Lower leg skin (tissue), 4 donors: Measurements from ENCODE around the gene REST. TPM values are rescaled to one million over a fixed set of nuclear protein-coding genes. Genes with fewer than 3 reads are reported as not detected.

Experiments used
- DNase-seq, 2 donors: peaks; one replicate each; pipeline ENCODE4 v3.0.0-alpha.2; 2019; ENCODE audit warnings: low spot score in 2 of 2
- H3K4me3 ChIP-seq: fragments of 200-600 bp; sonication (generic); 2 replicates; pipeline ENCODE4 v1.5.1; 2017; ENCODE audit warnings: mild to moderate bottlenecking, low read depth; ENCODE audit not compliant: poor library complexity, severe bottlenecking
- CTCF ChIP-seq, 3 donors: fragments of 450-650 bp; IDR thresholded peaks; one replicate each; pipeline ENCODE4 v1.5.1; 2016; ENCODE audit warnings: antibody characterized with exemption in 3 of 3, mild to moderate bottlenecking in 3 of 3, moderate library complexity in 2 of 3
- POLR2A ChIP-seq, 2 donors: fragments of 450-650 bp; IDR thresholded peaks; one replicate each; pipeline ENCODE4 v1.6.1; 2016 to 2017; ENCODE audit warnings: antibody characterized with exemption in 2 of 2, mild to moderate bottlenecking in 1 of 2, moderate library complexity in 1 of 2
- WGBS, 2 donors: methylation state at CpG; one replicate each; pipeline ENCODE4 v1.1.5; 2018; 5-methylcytosine and 5-hydroxymethylcytosine counted together
- intact Hi-C: fragments of 100-400 bp; cut with DNase I; formaldehyde crosslinking; loops from one replicate; pipeline ENCODE4 v1.15.0; 2023; ENCODE audit warnings: low total_unique reads
- total RNA-seq, 4 donors: library from RNA; depleted of rRNA; stranded (reverse); fragments of >200 nt; gene quantifications; one replicate each; pipeline ENCODE4 v1.1.0, GENCODE V29; 2016

The REST gene, protein sequence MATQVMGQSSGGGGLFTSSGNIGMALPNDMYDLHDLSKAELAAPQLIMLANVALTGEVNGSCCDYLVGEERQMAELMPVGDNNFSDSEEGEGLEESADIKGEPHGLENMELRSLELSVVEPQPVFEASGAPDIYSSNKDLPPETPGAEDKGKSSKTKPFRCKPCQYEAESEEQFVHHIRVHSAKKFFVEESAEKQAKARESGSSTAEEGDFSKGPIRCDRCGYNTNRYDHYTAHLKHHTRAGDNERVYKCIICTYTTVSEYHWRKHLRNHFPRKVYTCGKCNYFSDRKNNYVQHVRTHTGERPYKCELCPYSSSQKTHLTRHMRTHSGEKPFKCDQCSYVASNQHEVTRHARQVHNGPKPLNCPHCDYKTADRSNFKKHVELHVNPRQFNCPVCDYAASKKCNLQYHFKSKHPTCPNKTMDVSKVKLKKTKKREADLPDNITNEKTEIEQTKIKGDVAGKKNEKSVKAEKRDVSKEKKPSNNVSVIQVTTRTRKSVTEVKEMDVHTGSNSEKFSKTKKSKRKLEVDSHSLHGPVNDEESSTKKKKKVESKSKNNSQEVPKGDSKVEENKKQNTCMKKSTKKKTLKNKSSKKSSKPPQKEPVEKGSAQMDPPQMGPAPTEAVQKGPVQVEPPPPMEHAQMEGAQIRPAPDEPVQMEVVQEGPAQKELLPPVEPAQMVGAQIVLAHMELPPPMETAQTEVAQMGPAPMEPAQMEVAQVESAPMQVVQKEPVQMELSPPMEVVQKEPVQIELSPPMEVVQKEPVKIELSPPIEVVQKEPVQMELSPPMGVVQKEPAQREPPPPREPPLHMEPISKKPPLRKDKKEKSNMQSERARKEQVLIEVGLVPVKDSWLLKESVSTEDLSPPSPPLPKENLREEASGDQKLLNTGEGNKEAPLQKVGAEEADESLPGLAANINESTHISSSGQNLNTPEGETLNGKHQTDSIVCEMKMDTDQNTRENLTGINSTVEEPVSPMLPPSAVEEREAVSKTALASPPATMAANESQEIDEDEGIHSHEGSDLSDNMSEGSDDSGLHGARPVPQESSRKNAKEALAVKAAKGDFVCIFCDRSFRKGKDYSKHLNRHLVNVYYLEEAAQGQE
- 10 to 100 TPM; 29.2 to 48.2 (median 41.7) TPM for total RNA-seq

DNA sequence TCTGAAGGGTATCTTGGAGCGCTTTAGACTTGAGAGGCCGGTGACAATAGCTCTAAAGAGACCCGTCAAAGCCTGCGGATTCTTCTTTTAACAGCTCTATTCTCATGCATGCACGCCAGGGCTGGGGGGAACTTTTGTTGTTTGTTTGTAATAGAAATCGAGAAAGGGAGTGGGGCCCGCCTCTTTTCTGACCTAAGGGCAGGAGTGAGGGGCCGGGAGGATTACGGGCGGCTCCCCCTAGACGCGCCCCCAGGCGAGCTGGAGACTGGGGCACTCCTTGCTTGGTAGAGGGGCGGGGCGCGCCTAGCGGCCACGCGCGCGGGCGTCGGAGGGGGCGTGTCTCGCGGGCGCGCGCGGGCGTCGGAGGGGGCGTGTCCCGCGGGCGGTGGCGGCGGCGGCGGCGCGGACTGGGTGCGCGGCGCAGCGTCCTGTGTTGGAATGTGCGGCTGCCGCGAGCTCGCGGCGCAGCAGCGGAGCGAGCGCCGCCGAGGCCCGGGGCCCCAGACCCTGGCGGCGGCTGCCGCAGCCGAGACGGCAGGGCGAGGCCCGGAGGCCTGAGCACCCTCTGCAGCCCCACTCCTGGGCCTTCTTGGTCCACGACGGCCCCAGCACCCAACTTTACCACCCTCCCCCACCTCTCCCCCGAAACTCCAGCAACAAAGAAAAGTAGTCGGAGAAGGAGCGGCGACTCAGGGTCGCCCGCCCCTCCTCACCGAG lies at the start of gene REST:
REST (plus strand) TSS at position 412 of the 717 bp plus-strand sequence. CDS start 2,739 bp downstream, outside the sequence.
- 0 to 1% methylated on average over 51 to 72 of the region's 74 CpGs for WGBS, 2 donors
- DNase-seq, result peak; percentile 69 to 96
- H3K4me3 ChIP-seq, result peak within 1 kb of the TSS; percentile 89
- intact Hi-C loops, result no loop called here
- TF ChIP-seq CTCF (IDR thresholded peaks at IDR 0.05) (no peak), POLR2A (IDR thresholded peaks at IDR 0.05) (no peak)

GRCh38 chr4:56859841-56860240 lies 47.9 kb upstream of the REST start:
- 96 to 98% methylated on average over 5 of the region's 5 CpGs for WGBS, 2 donors

GRCh38 chr4:56860781-56861180 lies 46.9 kb upstream of the REST start:
- TF ChIP-seq CTCF (IDR thresholded peaks at IDR 0.05), result no peak
- no peak for TF ChIP-seq POLR2A (IDR thresholded peaks at IDR 0.05)
- no peak overlapping the region for H3K4me3 ChIP-seq
- 82% methylated on average over 3 of the region's 3 CpGs for WGBS, 2 donors

More at GRCh38 chr4:56859841-56860240, 47.9 kb upstream of the REST start:
- TF ChIP-seq POLR2A (IDR thresholded peaks at IDR 0.05), result no peak
- DNase-seq, result no peak
- intact Hi-C loops, result no loop called here
- no peak overlapping the region for H3K4me3 ChIP-seq

GRCh38 chr4:56861360-56861759 lies 46.3 kb upstream of the REST start:
- TF ChIP-seq CTCF (IDR thresholded peaks at IDR 0.05) (no peak), POLR2A (IDR thresholded peaks at IDR 0.05) (no peak)
- WGBS, 2 donors, result 12 to 32% methylated on average over 1 of the region's 1 CpG
- intact Hi-C loops, result no loop called here
- no peak overlapping the region for H3K4me3 ChIP-seq
- no peak for DNase-seq

More at GRCh38 chr4:56860781-56861180, 46.9 kb upstream of the REST start:
- intact Hi-C loops, result no loop called here
- no peak for DNase-seq

DNA sequence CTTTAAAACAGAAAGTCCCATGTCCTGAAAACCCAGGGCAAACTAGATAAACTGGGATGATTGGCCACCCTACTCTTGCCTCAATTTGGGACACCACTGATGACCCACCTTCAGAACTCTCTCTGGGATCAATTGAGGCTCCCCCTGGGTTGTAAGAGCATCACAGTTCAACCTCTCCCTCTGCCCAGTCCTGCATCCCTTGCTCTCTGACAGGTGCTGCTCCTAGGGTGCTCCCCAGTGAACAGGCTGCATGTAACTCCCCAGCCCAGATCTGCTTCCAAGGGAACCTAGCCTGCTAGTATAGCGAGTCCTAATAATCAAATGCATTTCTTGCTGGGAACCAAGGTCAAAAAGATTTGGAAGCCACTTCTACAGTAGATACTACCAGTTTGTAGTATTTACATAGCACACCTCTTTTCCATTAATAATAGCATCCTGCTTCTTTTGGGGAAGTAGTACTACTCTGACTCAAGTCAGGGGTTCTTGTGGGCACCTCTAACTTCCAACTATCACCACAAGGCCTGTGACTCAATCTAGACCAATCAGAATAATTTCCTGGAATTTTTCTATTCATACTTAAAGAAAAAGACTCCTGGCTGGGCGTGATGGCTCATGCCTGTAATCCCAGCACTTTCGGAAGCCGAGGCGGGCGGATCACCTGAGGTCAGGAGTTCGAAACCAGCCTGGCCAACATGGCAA lies 44.1 kb upstream of the REST start:
- TF ChIP-seq POLR2A (IDR thresholded peaks at IDR 0.05) (no peak), CTCF (IDR thresholded peaks at IDR 0.05) (no peak)
- no peak overlapping the region for H3K4me3 ChIP-seq
- no peak for DNase-seq
- intact Hi-C loops, result no loop called here
- 83 to 88% methylated on average over 7 of the region's 7 CpGs for WGBS, 2 donors
